HFFc6 (cell line): ENCODE data around the gene TMEM30A. TPM values are rescaled to one million over a fixed set of nuclear protein-coding genes. Genes with fewer than 3 reads are reported as not detected.

ENCODE experiments used
- DNase-seq: peaks from one replicate; pipeline ENCODE4 v3.0.0-alpha.2; 2018
- H3K27ac Mint-ChIP-seq: 2 replicates; pipeline ENCODE4 v1.8.0; 2020; ENCODE audit warnings: mild to moderate bottlenecking, mixed read lengths
- H3K27me3 Mint-ChIP-seq: 2 replicates; pipeline ENCODE4 v1.8.0; 2021; ENCODE audit warnings: mild to moderate bottlenecking, moderate library complexity, mixed read lengths; ENCODE audit not compliant: insufficient read depth
- H3K36me3 Mint-ChIP-seq: 2 replicates; pipeline ENCODE4 v1.8.0; 2021; ENCODE audit warnings: low read depth, mixed read lengths
- H3K4me1 Mint-ChIP-seq: 2 replicates; pipeline ENCODE4 v1.8.0; 2020; ENCODE audit warnings: low read depth, mixed read lengths
- H3K4me3 Mint-ChIP-seq: 2 replicates; pipeline ENCODE4 v1.8.0; 2020; ENCODE audit warnings: mild to moderate bottlenecking, moderate library complexity, mixed read lengths
- H3K9me3 Mint-ChIP-seq: 2 replicates; pipeline ENCODE4 v1.8.0; 2020; ENCODE audit warnings: mild to moderate bottlenecking, mixed read lengths
- total RNA-seq, 6 experiments: library from RNA; stranded (reverse); fragmentation: NEBNext Ultra II Directional; extraction: Animal tissue kit (Norgen Biotek cat#: 25700); gene quantifications; 2 replicates in 1 of 6; 3 replicates in 5 of 6; pipeline ENCODE4 v1.2.3, GENCODE V29; 2021
- TF ChIP-seq, protein P1 (sequence below): fragments of 200-600 bp; sonication (generic); IDR thresholded peaks from 2 replicates; pipeline ENCODE4 v1.5.0; 2021; ENCODE audit warnings: antibody characterized with exemption, mild to moderate bottlenecking

The TMEM30A gene
- total RNA-seq, 6 experiments from 2014 or later: 154 to 232 (median 192) TPM

- TF ChIP-seq, protein P1, sequence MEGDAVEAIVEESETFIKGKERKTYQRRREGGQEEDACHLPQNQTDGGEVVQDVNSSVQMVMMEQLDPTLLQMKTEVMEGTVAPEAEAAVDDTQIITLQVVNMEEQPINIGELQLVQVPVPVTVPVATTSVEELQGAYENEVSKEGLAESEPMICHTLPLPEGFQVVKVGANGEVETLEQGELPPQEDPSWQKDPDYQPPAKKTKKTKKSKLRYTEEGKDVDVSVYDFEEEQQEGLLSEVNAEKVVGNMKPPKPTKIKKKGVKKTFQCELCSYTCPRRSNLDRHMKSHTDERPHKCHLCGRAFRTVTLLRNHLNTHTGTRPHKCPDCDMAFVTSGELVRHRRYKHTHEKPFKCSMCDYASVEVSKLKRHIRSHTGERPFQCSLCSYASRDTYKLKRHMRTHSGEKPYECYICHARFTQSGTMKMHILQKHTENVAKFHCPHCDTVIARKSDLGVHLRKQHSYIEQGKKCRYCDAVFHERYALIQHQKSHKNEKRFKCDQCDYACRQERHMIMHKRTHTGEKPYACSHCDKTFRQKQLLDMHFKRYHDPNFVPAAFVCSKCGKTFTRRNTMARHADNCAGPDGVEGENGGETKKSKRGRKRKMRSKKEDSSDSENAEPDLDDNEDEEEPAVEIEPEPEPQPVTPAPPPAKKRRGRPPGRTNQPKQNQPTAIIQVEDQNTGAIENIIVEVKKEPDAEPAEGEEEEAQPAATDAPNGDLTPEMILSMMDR: no peak
- Mint-ChIP-seq H3K9me3 (no peaks in the 10 kb centered on the region), H3K4me1 (peaks cover 9% of the 10 kb centered on the region), H3K36me3 (no peaks in the 10 kb centered on the region; the same call in 1 of the 2 replicates), H3K27ac (peak overlapping the region; percentile 10; the same call in 1 of the 2 replicates), H3K4me3 (no peak overlapping the region), H3K27me3 (no peaks in the 10 kb centered on the region)
- no peak for DNase-seq
These were observed 2.4 kb upstream of the TMEM30A start for GRCh38 chr6:75286955-75287354.

- Mint-ChIP-seq H3K4me1 (peaks cover 21% of the 10 kb centered on the region), H3K27ac (no peak overlapping the region)
These were observed 669 bp upstream of the TMEM30A start for GRCh38 chr6:75285283-75285639.

DNA sequence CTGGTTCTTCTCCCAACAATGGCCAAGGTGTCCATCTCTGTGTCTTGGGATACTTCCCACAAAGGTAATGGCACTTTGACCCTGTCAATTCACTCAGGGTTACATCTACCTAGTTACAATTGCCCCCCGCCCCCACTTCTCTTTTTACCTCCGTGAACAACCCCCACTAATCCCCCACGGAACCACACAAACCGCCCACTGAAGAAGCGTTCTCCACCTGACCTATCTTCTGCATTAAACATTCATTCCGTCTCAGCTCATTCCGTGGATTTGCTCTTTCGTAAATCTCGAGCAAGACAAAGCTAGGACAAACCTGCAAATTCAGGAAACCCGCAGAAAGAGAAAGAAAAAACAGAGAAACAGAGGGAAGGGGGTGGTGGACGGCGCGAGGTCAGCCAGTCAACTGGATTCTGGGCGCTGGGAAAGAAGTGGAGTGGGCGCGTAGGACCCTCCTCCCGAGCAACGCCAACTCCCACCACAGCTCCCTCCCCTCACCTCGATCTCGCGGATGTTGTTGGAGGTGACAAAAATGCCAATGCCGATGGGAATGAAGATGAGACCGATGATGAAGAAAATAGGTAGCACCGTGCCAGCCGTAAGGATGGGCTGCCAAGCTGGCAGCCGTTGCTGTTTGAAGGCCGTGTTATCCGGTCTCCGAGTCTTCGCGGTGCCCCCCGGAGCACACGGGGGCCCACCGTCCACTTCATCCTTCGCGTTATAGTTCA lies 523 bp downstream of the TMEM30A start:
- Mint-ChIP-seq H3K4me3 (no peak overlapping the region), H3K9me3 (no peaks in the 10 kb centered on the region), H3K36me3 (no peaks in the 10 kb centered on the region; the same call in 1 of the 2 replicates), H3K27ac (no peak overlapping the region), H3K27me3 (no peaks in the 10 kb centered on the region), H3K4me1 (peaks cover 33% of the 10 kb centered on the region)
- TF ChIP-seq, protein P1: no peak
- no peak for DNase-seq

More at GRCh38 chr6:75285283-75285639, 669 bp upstream of the TMEM30A start:
- H3K9me3 Mint-ChIP-seq: no peaks in the 10 kb centered on the region
- H3K4me3 Mint-ChIP-seq: no peak overlapping the region
- no peak for DNase-seq
- H3K36me3 Mint-ChIP-seq: no peaks in the 10 kb centered on the region; the same call in 1 of the 2 replicates
- H3K27me3 Mint-ChIP-seq: no peaks in the 10 kb centered on the region
- TF ChIP-seq, protein P1: no peak

- Mint-ChIP-seq H3K4me3 (no peak overlapping the region), H3K27me3 (no peaks in the 10 kb centered on the region), H3K4me1 (peaks cover 45% of the 10 kb centered on the region), H3K36me3 (peaks cover 10% of the 10 kb centered on the region), H3K9me3 (no peaks in the 10 kb centered on the region), H3K27ac (peak overlapping the region; percentile 22; the same call in 1 of the 2 replicates)
- no peak for DNase-seq
- TF ChIP-seq, protein P1: no peak
These were observed 1.9 kb downstream of the TMEM30A start for GRCh38 chr6:75282706-75283105.

GRCh38 chr6:75281653-75282052 lies 2.9 kb downstream of the TMEM30A start:
- TF ChIP-seq, protein P1: no peak

More at GRCh38 chr6:75281653-75282052, 2.9 kb downstream of the TMEM30A start:
- DNase-seq: no peak
- no peaks in the 10 kb centered on the region for H3K9me3 Mint-ChIP-seq
- H3K27me3 Mint-ChIP-seq: no peaks in the 10 kb centered on the region
- H3K27ac Mint-ChIP-seq: peak overlapping the region; percentile 47
- H3K4me1 Mint-ChIP-seq: peaks cover 51% of the 10 kb centered on the region
- no peak overlapping the region; the same call in 1 of the 2 replicates for H3K4me3 Mint-ChIP-seq
- H3K36me3 Mint-ChIP-seq: peaks cover 15% of the 10 kb centered on the region
